K562 (cell line): ENCODE measurements around the gene ST3GAL3. TPM values are rescaled to one million over a fixed set of nuclear protein-coding genes. Genes with fewer than 3 reads are reported as not detected.

ENCODE experiments used
- ATAC-seq: fragments of 200-7000 bp; cut with Tn5 transposase; 3 replicates; pipeline ENCODE4 v1.9.1; 2020; ENCODE audit warnings: moderate library complexity
- BruUV-seq: library from RNA; stranded (reverse); fragments of 400-500 nt; replicated peaks from 2 replicates; lab custom pipeline; 2021; lab: Mats Ljungman, UMichigan
- CTCF ChIA-PET: fragments of 300-600 bp; formaldehyde crosslinking; extraction: SDS; loops from one replicate; lab custom pipeline; 2021; ENCODE audit warnings: low intra/inter-chr PET ratio; lab: Yijun Ruan, JAX
- POLR2A ChIA-PET: fragments of 300-600, 350-650 bp; sonication (Branson Sonifier 250); formaldehyde crosslinking; extraction: SDS; loops from one replicate; lab custom pipeline; 2021; ENCODE audit warnings: antibody characterized with exemption, inconsistent platforms; lab: Yijun Ruan, JAX
- DNase-seq, 4 experiments: peaks; one replicate each; pipeline versions ENCODE4 v3.0.0 to v3.0.0-alpha.2; 2011 to 2018; ENCODE audit warnings: low spot score in 3 of 4, mixed read lengths in 3 of 4; ENCODE audit errors: extremely low read depth in 1 of 4
- FAIRE-seq: peaks from 2 replicates; lab custom pipeline; 2011; peaks lifted over from hg19 to GRCh38; lab: Jason Lieb, UNC
- H2AFZ ChIP-seq: 2 replicates; pipeline ENCODE4 v1.6.0; 2011; ENCODE audit warnings: low read depth, low read length, control low read depth, inconsistent platforms
- H3K27ac ChIP-seq: fragments of 200-600 bp; 3 replicates; pipeline ENCODE4 v1.8.0; 2011; ENCODE audit warnings: low read depth, mild to moderate bottlenecking, control low read depth, inconsistent platforms, low read length, moderate library complexity, mixed read lengths; ENCODE audit errors: extremely low read depth
- H3K27me3 ChIP-seq, 2 experiments: fragments of 300-600 bp in 1 of 2; 2 replicates in 1 of 2; 3 replicates in 1 of 2; pipeline versions ENCODE4 v1.6.0 to v1.8.0; 2011; ENCODE audit warnings: inconsistent platforms in 2 of 2, low read length in 2 of 2, mild to moderate bottlenecking in 1 of 2, mixed read lengths in 1 of 2, moderate library complexity in 1 of 2; ENCODE audit not compliant: control insufficient read depth in 2 of 2, insufficient read depth in 2 of 2
- H3K36me3 ChIP-seq: fragments of 300-600 bp; 3 replicates; pipeline ENCODE4 v1.8.0; 2011; ENCODE audit warnings: mild to moderate bottlenecking, low read length, inconsistent platforms; ENCODE audit not compliant: control insufficient read depth, insufficient read depth
- H3K4me1 ChIP-seq, 2 experiments: fragments of 200-600 bp in 1 of 2; replicated peaks in 1 of 2; 2 replicates in 1 of 2; 3 replicates in 1 of 2; pipeline versions ENCODE4 v1.5.1 to v1.8.0; 2011; ENCODE audit warnings: inconsistent platforms in 2 of 2, low read length in 2 of 2, mild to moderate bottlenecking in 1 of 2, mixed read lengths in 1 of 2, moderate library complexity in 1 of 2; ENCODE audit not compliant: control insufficient read depth in 2 of 2, insufficient read depth in 2 of 2
- H3K4me2 ChIP-seq: 2 replicates; pipeline ENCODE4 v1.6.1; 2011; ENCODE audit warnings: low read length, control low read depth, inconsistent platforms, mixed read lengths; ENCODE audit not compliant: insufficient read depth
- H3K4me3 ChIP-seq: fragments of 200-600 bp; sonication (generic), shearing (Covaris generic); 2 replicates; pipeline ENCODE4 v1.5.1; 2016; ENCODE audit warnings: control low read depth, inconsistent platforms
- H3K79me2 ChIP-seq: fragments of 200-600 bp; 3 replicates; pipeline ENCODE4 v1.8.0; 2011; ENCODE audit warnings: low read length, inconsistent platforms; ENCODE audit not compliant: control insufficient read depth, insufficient read depth
- H3K9ac ChIP-seq, 2 experiments: 2 replicates each; pipeline versions ENCODE4 v1.6.0 to v1.6.1; 2011; ENCODE audit warnings: low read depth in 2 of 2, low read length in 2 of 2, control low read depth in 1 of 2, inconsistent platforms in 1 of 2, mild to moderate bottlenecking in 1 of 2, mixed read lengths in 1 of 2; ENCODE audit not compliant: insufficient read depth in 1 of 2
- H3K9me1 ChIP-seq: one replicate; pipeline ENCODE4 v1.6.0; 2011; ENCODE audit warnings: inconsistent platforms, mild to moderate bottlenecking, low read length, moderate library complexity; ENCODE audit not compliant: control insufficient read depth, insufficient read depth
- H3K9me3 ChIP-seq: replicated peaks from 2 replicates; pipeline ENCODE4 v1.5.1; 2011; ENCODE audit warnings: low read depth, low read length, inconsistent platforms; ENCODE audit not compliant: control insufficient read depth, insufficient read depth
- H4K20me1 ChIP-seq: replicated peaks from 2 replicates; pipeline ENCODE4 v1.6.1; 2011; ENCODE audit warnings: low read length, inconsistent platforms, mixed read lengths; ENCODE audit not compliant: control insufficient read depth, insufficient read depth
- ARID2 ChIP-seq: fragments of 450-650 bp; IDR thresholded peaks from 2 replicates; pipeline ENCODE4 v1.6.1; 2017; ENCODE audit warnings: antibody characterized with exemption, mild to moderate bottlenecking
- NR1H2 ChIP-seq: sonication (generic); formaldehyde crosslinking; IDR thresholded peaks from 2 replicates; pipeline ENCODE4 v1.4.0; 2020; ENCODE audit warnings: mild to moderate bottlenecking, missing genetic modification reagents
- SAFB2 ChIP-seq: fragments of 200-400 bp; formaldehyde crosslinking; IDR thresholded peaks from 2 replicates; pipeline ENCODE4 v1.6.1; 2018; ENCODE audit warnings: borderline replicate concordance, low read length, low read depth, moderate library complexity; ENCODE audit not compliant: severe bottlenecking
- TAF9B ChIP-seq: fragments of 450-650 bp; IDR thresholded peaks from 2 replicates; pipeline ENCODE4 v1.6.1; 2018; ENCODE audit warnings: mild to moderate bottlenecking; ENCODE audit not compliant: partially characterized antibody
- WHSC1 ChIP-seq: IDR thresholded peaks from one replicate; pipeline ENCODE4 v1.6.1; 2012; ENCODE audit warnings: low read length, control low read depth, inconsistent platforms
- ZC3H11A ChIP-seq: IDR thresholded peaks from 2 replicates; pipeline ENCODE4 v1.6.1; 2012; ENCODE audit warnings: low read depth, low read length, improper control_type of control experiment
- ZFP36 ChIP-seq: fragments of 150-350 bp; IDR thresholded peaks from 2 replicates; pipeline ENCODE4 v1.6.1; 2018; ENCODE audit warnings: low read length, low read depth; ENCODE audit not compliant: partially characterized antibody
- WGBS: fragments of 100-300 bp; shearing (Covaris generic); methylation state at CpG from one replicate; pipeline ENCODE4 v1.1.6; 2016; ENCODE audit warnings: low coverage, mixed read lengths; ENCODE audit not compliant: insufficient coverage; ENCODE audit errors: missing lambda C conversion rate; 5-methylcytosine and 5-hydroxymethylcytosine counted together
- in situ Hi-C: fragments of 300-500 bp; cut with MboI; formaldehyde crosslinking; loops from 4 replicates; pipeline ENCODE4 v1.15.0; 2018; ENCODE audit warnings: inconsistent platforms, mixed read lengths
- intact Hi-C: fragments of 100-400 bp; cut with micrococcal nuclease; formaldehyde crosslinking; loops from 2 replicates; pipeline ENCODE4 v1.14.2; 2022
- polyA plus RNA-seq, 8 experiments: library from polyadenylated mRNA; depleted of rRNA in 4 of 8; stranded (reverse) in 5 of 8; unstranded in 3 of 8; fragments of >200 nt; fragmentation: Nextera tagmentation in 2 of 8; fragmentation: Illumina TruSeq in 1 of 8; extraction: Ambion mirVana in 2 of 8; extraction: Trizol in 1 of 8; gene quantifications; 2 replicates each; pipeline versions ENCODE4 v1.2.1 to v1.2.3, GENCODE V29; 2011 to 2014; ENCODE audit warnings: inconsistent platforms in 1 of 8, missing spikeins in 1 of 8
- total RNA-seq, 7 experiments: library from RNA; depleted of rRNA in 6 of 7; stranded (reverse); fragments of >200 nt in 6 of 7; fragmentation: Illumina TruSeq in 2 of 7; extraction: Trizol in 2 of 7; gene quantifications; 2 replicates each; pipeline versions ENCODE4 v1.2.1 to v1.2.3, GENCODE V29; 2011 to 2021; ENCODE audit warnings: low replicate concordance in 1 of 7
- TF ChIP-seq, protein P1 (sequence below): sonication (generic); formaldehyde crosslinking; IDR thresholded peaks from 2 replicates; pipeline ENCODE4 v1.8.1; 2023; ENCODE audit warnings: mild to moderate bottlenecking, missing genetic modification reagents
- TF ChIP-seq, protein P2 (sequence below): fragments of 450-650 bp; IDR thresholded peaks from one replicate; pipeline ENCODE4 v1.6.1; 2018; ENCODE audit warnings: mild to moderate bottlenecking, moderate library complexity; ENCODE audit not compliant: partially characterized antibody
- TF ChIP-seq, protein P3 (sequence below): sonication (generic); formaldehyde crosslinking; IDR thresholded peaks from 2 replicates; pipeline ENCODE4 v1.8.1; 2023; ENCODE audit warnings: mild to moderate bottlenecking, missing genetic modification reagents, moderate library complexity

ST3GAL3 gene
- total and polyA plus RNA-seq, 9 of the 15 experiments (the other 6 are each of a cell fraction or from before 2014, with no cell fraction given), result 1.2 to 18.9 (median 11.0) TPM

DNA sequence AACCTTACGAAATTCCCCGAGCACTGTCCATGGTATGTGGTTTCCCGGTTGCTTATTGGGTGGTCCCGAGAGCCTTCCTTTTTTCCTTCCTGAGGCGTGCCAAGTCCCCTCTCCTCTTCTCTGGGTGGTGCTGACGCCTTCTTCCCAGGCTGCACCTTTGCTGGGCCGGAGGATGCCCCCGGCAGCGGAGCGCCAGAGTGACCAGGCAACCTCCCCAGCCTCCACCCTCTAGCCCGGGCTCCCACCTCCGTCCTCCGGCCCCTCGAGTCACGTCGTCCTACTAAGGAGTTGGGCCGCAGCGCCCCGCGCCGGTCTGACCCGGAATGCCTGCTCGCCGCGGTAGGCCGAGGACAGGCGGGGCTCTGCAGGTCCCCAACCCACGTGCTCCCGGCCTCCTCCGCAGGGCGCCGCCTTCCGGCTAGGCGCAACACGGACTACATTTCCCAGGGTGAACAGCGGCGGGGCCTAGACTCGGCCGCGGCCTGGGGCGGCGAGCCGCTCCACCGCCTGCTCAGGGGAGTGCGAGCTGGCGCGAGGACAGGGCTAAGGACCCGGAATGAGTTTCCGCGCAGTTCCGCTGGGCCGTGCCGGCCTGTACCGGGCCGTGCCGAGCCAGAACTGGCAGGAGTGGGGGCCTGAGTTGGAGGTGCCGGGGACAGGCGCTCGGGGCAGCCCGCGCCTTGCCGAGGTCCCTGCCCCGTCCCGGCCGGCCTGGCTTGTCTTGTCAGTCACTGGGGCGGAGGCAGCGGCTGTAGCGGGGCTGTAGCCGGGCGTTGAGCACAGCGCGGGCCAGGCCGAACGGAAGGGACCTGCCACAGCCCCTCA lies 239.1 kb downstream of the ST3GAL3 start, which contains the start of gene IPO13:
Gene IPO13 (plus strand): TSS at position 715 of the 825 bp plus-strand sequence. CDS start 651 bp downstream, outside the sequence.
- no TSS peak for BruUV-seq
- Histone ChIP-seq H3K4me2 (peak within 1 kb of the TSS; percentile 98), H3K9me1 (no peaks in the 10 kb centered on the region), H3K4me3 (peak within 1 kb of the TSS; percentile 60), H2AFZ (peak within 1 kb of the TSS; percentile 100), H4K20me1 (no peaks in the 10 kb centered on the region), H3K4me1 (peaks cover 17 to 41% of the 10 kb centered on the region in 2 experiments), H3K9ac (peak within 1 kb of the TSS; percentile 98), H3K36me3 (peaks cover 21% of the 10 kb centered on the region), H3K79me2 (peaks cover 40% of the 10 kb centered on the region), H3K27ac (peak within 1 kb of the TSS; percentile 99), H3K9me3 (no peaks in the 10 kb centered on the region), H3K27me3 (no peaks in the 10 kb centered on the region)
- in situ Hi-C loops (no loop called here), intact Hi-C loops (loop anchor here (1.0 to 5.0 kb wide), 3 partner anchors 23 to 91 kb away; partner anchors contain the start of gene ATP6V0B)
- DNase-seq (peak; percentile 98 to 99 (median 98)), ATAC-seq (peak; percentile 96), FAIRE-seq (peak; percentile 94)
- POLR2A ChIA-PET, result interaction anchor here (0.5 to 2.9 kb wide), 11 partner anchors 11 to 296 kb away, joined by 3 to 11 read pairs (median 3); partner anchors contain the start of gene DPH2
- CTCF ChIA-PET, result interaction anchor here (0.8 to 1.7 kb wide), 4 partner anchors 12 to 416 kb away, joined by 3 to 7 read pairs (median 4); partner anchors contain the start of genes ARTN and PTPRF
- 2% methylated on average over 72 of the region's 74 CpGs for WGBS
- TF ChIP-seq, protein P1, sequence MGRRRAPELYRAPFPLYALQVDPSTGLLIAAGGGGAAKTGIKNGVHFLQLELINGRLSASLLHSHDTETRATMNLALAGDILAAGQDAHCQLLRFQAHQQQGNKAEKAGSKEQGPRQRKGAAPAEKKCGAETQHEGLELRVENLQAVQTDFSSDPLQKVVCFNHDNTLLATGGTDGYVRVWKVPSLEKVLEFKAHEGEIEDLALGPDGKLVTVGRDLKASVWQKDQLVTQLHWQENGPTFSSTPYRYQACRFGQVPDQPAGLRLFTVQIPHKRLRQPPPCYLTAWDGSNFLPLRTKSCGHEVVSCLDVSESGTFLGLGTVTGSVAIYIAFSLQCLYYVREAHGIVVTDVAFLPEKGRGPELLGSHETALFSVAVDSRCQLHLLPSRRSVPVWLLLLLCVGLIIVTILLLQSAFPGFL (CRISPR knock-in tag), result 0 out of 2 replicates have a peak, but pooled peaks have one; percentile 91
- TF ChIP-seq ZFP36, result peak; percentile 16
- no peak for TF ChIP-seq SAFB2
- no peak; the same call in 1 of the 2 replicates for TF ChIP-seq NR1H2 (CRISPR knock-in tag)
- no peak for TF ChIP-seq ZC3H11A
- TF ChIP-seq, protein P2, sequence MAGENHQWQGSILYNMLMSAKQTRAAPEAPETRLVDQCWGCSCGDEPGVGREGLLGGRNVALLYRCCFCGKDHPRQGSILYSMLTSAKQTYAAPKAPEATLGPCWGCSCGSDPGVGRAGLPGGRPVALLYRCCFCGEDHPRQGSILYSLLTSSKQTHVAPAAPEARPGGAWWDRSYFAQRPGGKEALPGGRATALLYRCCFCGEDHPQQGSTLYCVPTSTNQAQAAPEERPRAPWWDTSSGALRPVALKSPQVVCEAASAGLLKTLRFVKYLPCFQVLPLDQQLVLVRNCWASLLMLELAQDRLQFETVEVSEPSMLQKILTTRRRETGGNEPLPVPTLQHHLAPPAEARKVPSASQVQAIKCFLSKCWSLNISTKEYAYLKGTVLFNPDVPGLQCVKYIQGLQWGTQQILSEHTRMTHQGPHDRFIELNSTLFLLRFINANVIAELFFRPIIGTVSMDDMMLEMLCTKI, result no peak
- no peak for TF ChIP-seq TAF9B
- TF ChIP-seq ARID2, result peak; percentile 65
- TF ChIP-seq WHSC1, result no peak
- TF ChIP-seq, protein P3, sequence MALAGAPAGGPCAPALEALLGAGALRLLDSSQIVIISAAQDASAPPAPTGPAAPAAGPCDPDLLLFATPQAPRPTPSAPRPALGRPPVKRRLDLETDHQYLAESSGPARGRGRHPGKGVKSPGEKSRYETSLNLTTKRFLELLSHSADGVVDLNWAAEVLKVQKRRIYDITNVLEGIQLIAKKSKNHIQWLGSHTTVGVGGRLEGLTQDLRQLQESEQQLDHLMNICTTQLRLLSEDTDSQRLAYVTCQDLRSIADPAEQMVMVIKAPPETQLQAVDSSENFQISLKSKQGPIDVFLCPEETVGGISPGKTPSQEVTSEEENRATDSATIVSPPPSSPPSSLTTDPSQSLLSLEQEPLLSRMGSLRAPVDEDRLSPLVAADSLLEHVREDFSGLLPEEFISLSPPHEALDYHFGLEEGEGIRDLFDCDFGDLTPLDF, result peak; percentile 83; the same call in 1 of the 2 replicates
